GM18870 (cell line): ENCODE measurements around the gene CLTC.
A peak's percentile ranks its signal among the peaks of the same experiment; 100 is the strongest.

Source experiments
- ATAC-seq: cut with Tn5 transposase; IDR thresholded peaks from one replicate; pipeline ENCODE4 v1.9.1; 2021; ENCODE audit warnings: moderate library complexity; ENCODE audit not compliant: unreplicated experiment

CLTC gene

GRCh38 chr17:59678918-59679317, 59.2 kb downstream of the CLTC start:
- ATAC-seq: no peak

GRCh38 chr17:59680314-59680713, 60.6 kb downstream of the CLTC start:
- no peak for ATAC-seq

GRCh38 chr17:59683283-59683682, 63.6 kb downstream of the CLTC start:
- ATAC-seq: no peak

- no peak for ATAC-seq
Measured at GRCh38 chr17:59684967-59685366, 65.3 kb downstream of the CLTC start.

- ATAC-seq: no peak
Measured at GRCh38 chr17:59688008-59688407, 68.3 kb downstream of the CLTC start.

- ATAC-seq: no peak
Measured at GRCh38 chr17:59688496-59688895, 68.8 kb downstream of the CLTC start.

GRCh38 chr17:59693582-59693981, 73.9 kb downstream of the CLTC start:
- no peak for ATAC-seq

- ATAC-seq: no peak
Measured at GRCh38 chr17:59694344-59694743, 74.6 kb downstream of the CLTC start.

GRCh38 chr17:59695945-59696681, 76.4 kb downstream of the CLTC start:
- ATAC-seq: no peak

- ATAC-seq: no peak
Measured at GRCh38 chr17:59696682-59697277, 77.1 kb downstream of the CLTC start.

- no peak for ATAC-seq
Measured at GRCh38 chr17:59698143-59698542, 78.4 kb downstream of the CLTC start.

- no peak for ATAC-seq
Measured at GRCh38 chr17:59699218-59699617, 79.5 kb downstream of the CLTC start.

- no peak for ATAC-seq
Measured at GRCh38 chr17:59699786-59700185, 80.1 kb downstream of the CLTC start.

GRCh38 chr17:59702304-59702703, 82.6 kb downstream of the CLTC start:
- no peak for ATAC-seq

GRCh38 chr17:59707149-59707970, 87.7 kb downstream of the CLTC start, which contains the start of the genes PTRH2 and VMP1:
PTRH2 (minus strand) TSS chr17:59707430; CDS start chr17:59697978, 9,452 bp downstream.
VMP1 (plus strand) TSS chr17:59707654; CDS start chr17:59731447, 23,793 bp downstream.
- ATAC-seq: peak; percentile 88

- no peak for ATAC-seq
Measured at GRCh38 chr17:59707971-59708430, 88.3 kb downstream of the CLTC start.

- ATAC-seq: no peak
Measured at GRCh38 chr17:59711936-59712335, 92.2 kb downstream of the CLTC start.

GRCh38 chr17:59712862-59713261, 93.2 kb downstream of the CLTC start:
- ATAC-seq: no peak

- no peak for ATAC-seq
Measured at GRCh38 chr17:59714255-59714654, 94.6 kb downstream of the CLTC start.

GRCh38 chr17:59716427-59716826, 96.7 kb downstream of the CLTC start:
- no peak for ATAC-seq

- no peak for ATAC-seq
Measured at GRCh38 chr17:59719526-59719925, 99.8 kb downstream of the CLTC start.

- ATAC-seq: no peak
Measured at GRCh38 chr17:59722623-59723022, 102.9 kb downstream of the CLTC start.
